ENCODE results near the gene STRA6.
"Not testable (repeated sequence)": the region's sequence is repeated elsewhere in the genome, so short reads cannot be mapped to it uniquely, and the experiment has no call there.

Gene STRA6

GRCh38 chr15:74179983-74180880 is 22.4 kb downstream of the STRA6 start:
- DNase-seq = no peak

GRCh38 chr15:74179101-74179841 is 23.3 kb downstream of the STRA6 start:
- peak; percentile 47 to 73 (median 57) for DNase-seq

- DNase-seq = no peak
These were observed 24.1 kb downstream of the STRA6 start for GRCh38 chr15:74178326-74179100.

GRCh38 chr15:74176262-74177214 is 26.0 kb downstream of the STRA6 start:
- no peak for DNase-seq

GRCh38 chr15:74175271-74176191 is 27.1 kb downstream of the STRA6 start:
- DNase-seq = no peak

- no peak for DNase-seq
These were observed 27.7 kb downstream of the STRA6 start for GRCh38 chr15:74174958-74175253.

GRCh38 chr15:74174219-74174957 is 28.2 kb downstream of the STRA6 start:
- DNase-seq = no peak

- no peak for DNase-seq
These were observed 29.0 kb downstream of the STRA6 start, which contains the start of gene ISLR for GRCh38 chr15:74173380-74174218. TSS of gene ISLR (plus strand) at chr15:74173710. CDS start at chr15:74174859, 1,149 bp downstream.

GRCh38 chr15:74172701-74173379 is 29.7 kb downstream of the STRA6 start:
- DNase-seq = no peak

- peak; percentile 37 to 51 (median 51) for DNase-seq
These were observed 30.5 kb downstream of the STRA6 start for GRCh38 chr15:74171965-74172541.

GRCh38 chr15:74170875-74171578 is 31.6 kb downstream of the STRA6 start:
- DNase-seq = no peak

- no peak for DNase-seq
These were observed 32.3 kb downstream of the STRA6 start for GRCh38 chr15:74170071-74170844.

GRCh38 chr15:74168711-74169126 is 33.9 kb downstream of the STRA6 start:
- no peak for DNase-seq

GRCh38 chr15:74167891-74168331 is 34.7 kb downstream of the STRA6 start:
- no peak for DNase-seq

GRCh38 chr15:74165461-74165860 is 37.1 kb downstream of the STRA6 start:
- no peak for DNase-seq

- not testable (repeated sequence) for DNase-seq
These were observed 40.4 kb downstream of the STRA6 start for GRCh38 chr15:74162195-74162536.

GRCh38 chr15:74160390-74160789 is 42.2 kb downstream of the STRA6 start:
- DNase-seq = not testable (repeated sequence)

All from suppressor macrophage treated with lipopolysaccharide for 1 hour (primary cell).